GM10266 (cell line): ENCODE data around the gene SIDT2.

Source experiments
- DNase-seq: peaks from one replicate; pipeline ENCODE4 v3.0.0; 2012; ENCODE audit errors: extremely low spot score
- TF ChIP-seq, protein P1 (sequence below): IDR thresholded peaks from 2 replicates; pipeline ENCODE4 v1.5.1; 2012; ENCODE audit warnings: mild to moderate bottlenecking, low read depth; ENCODE audit not compliant: control insufficient read depth, insufficient read depth; ENCODE audit errors: missing control alignments

SIDT2 gene

DNA sequence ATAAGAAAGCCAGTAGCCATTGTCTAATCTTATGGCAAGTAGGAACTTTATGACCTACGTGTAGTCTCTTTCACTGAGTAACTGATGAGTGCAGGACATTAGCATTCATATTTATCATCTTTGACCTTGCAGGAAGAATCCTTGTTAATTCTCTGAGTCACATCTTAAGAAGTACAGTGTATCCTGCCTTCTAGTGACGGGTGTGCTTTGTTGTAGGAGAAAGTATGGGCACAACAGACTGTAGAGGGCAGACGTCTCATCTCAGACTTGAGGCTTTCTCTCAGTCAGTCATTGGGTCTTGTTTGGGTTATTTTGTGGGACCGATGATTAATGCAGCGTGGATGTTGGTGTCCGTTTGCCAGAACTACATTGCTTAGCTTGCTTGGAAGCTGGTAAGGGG lies 60.8 kb downstream of the SIDT2 start:
- DNase-seq, result no peak
- TF ChIP-seq, protein P1, sequence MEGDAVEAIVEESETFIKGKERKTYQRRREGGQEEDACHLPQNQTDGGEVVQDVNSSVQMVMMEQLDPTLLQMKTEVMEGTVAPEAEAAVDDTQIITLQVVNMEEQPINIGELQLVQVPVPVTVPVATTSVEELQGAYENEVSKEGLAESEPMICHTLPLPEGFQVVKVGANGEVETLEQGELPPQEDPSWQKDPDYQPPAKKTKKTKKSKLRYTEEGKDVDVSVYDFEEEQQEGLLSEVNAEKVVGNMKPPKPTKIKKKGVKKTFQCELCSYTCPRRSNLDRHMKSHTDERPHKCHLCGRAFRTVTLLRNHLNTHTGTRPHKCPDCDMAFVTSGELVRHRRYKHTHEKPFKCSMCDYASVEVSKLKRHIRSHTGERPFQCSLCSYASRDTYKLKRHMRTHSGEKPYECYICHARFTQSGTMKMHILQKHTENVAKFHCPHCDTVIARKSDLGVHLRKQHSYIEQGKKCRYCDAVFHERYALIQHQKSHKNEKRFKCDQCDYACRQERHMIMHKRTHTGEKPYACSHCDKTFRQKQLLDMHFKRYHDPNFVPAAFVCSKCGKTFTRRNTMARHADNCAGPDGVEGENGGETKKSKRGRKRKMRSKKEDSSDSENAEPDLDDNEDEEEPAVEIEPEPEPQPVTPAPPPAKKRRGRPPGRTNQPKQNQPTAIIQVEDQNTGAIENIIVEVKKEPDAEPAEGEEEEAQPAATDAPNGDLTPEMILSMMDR, result no peak
